T-cell (primary cell): Measurements from ENCODE around the gene MFSD8. TPM values are rescaled to one million over a fixed set of nuclear protein-coding genes. Genes with fewer than 3 reads are reported as not detected.
"Not testable (repeated sequence)": the region's sequence is repeated elsewhere in the genome, so short reads cannot be mapped to it uniquely, and the experiment has no call there.

ENCODE experiments used
- ATAC-seq, 4 experiments: fragments of 200-7000 bp in 3 of 4; fragments of 150-1000 bp in 1 of 4; cut with Tn5 transposase; replicated peaks in 1 of 4; 1 replicate in 3 of 4; 2 replicates in 1 of 4; pipeline ENCODE4 v1.10.0; 2021; ENCODE audit warnings: moderate library complexity in 3 of 4, mild to moderate bottlenecking in 2 of 4, moderate number of reproducible peaks in 1 of 4
- CTCF ChIA-PET, 2 donors: fragments of 300-600 bp; sonication (Branson Sonifier 250); formaldehyde crosslinking; loops; one replicate each; lab custom pipeline; 2022; ENCODE audit warnings: antibody characterized with exemption in 2 of 2; lab: Charles Lee
- POLR2A ChIA-PET, 2 donors: fragments of 300-600 bp; sonication (Branson Sonifier 250); formaldehyde crosslinking; loops; one replicate each; lab custom pipeline; 2022; ENCODE audit warnings: antibody characterized with exemption in 2 of 2; lab: Charles Lee
- DNase-seq, 35 experiments: peaks; one replicate each; pipeline versions ENCODE4 v3.0.0 to v3.0.0-alpha.2; 2013 to 2023
- H3K27ac ChIP-seq: one replicate; pipeline ENCODE4 v1.5.1; 2013; ENCODE audit warnings: low read length
- H3K27me3 ChIP-seq, 2 experiments: replicated peaks in 1 of 2; 1 replicate in 1 of 2; 2 replicates in 1 of 2; pipeline versions ENCODE4 v1.6.1 to v1.7.0; 2013; ENCODE audit warnings: low read length in 1 of 2, mixed read lengths in 1 of 2; ENCODE audit not compliant: control insufficient read depth in 2 of 2, insufficient read depth in 2 of 2; ENCODE audit errors: extremely low read depth in 1 of 2
- H3K36me3 ChIP-seq, 2 donors: 1 replicate in 1 of 2; 2 replicates in 1 of 2; pipeline versions ENCODE4 v1.6.1 to v1.7.0; 2013; ENCODE audit warnings: low read length in 1 of 2; ENCODE audit not compliant: control insufficient read depth in 2 of 2, insufficient read depth in 1 of 2; ENCODE audit errors: extremely low read depth in 1 of 2
- H3K4me1 ChIP-seq, 2 experiments: 1 replicate in 1 of 2; 2 replicates in 1 of 2; pipeline versions ENCODE4 v1.6.1 to v1.7.0; 2013; ENCODE audit warnings: low read length in 2 of 2, mixed read lengths in 1 of 2; ENCODE audit not compliant: insufficient read depth in 2 of 2, control insufficient read depth in 1 of 2; ENCODE audit errors: extremely low read depth in 1 of 2
- H3K4me3 ChIP-seq, 2 donors: 1 replicate in 1 of 2; 2 replicates in 1 of 2; pipeline versions ENCODE4 v1.5.1 to v1.7.0; 2013; ENCODE audit warnings: mild to moderate bottlenecking in 2 of 2, low read length in 1 of 2, moderate library complexity in 1 of 2; ENCODE audit not compliant: control insufficient read depth in 1 of 2; ENCODE audit errors: extremely low read depth in 1 of 2
- H3K9me3 ChIP-seq: 2 replicates; pipeline ENCODE4 v1.7.0; 2013
- H3K27ac Mint-ChIP-seq, 2 donors: one replicate each; pipeline ENCODE4 v1.8.0; 2020 to 2021; ENCODE audit warnings: mild to moderate bottlenecking in 2 of 2, mixed read lengths in 2 of 2
- H3K27me3 Mint-ChIP-seq, 2 donors: one replicate each; pipeline ENCODE4 v1.8.0; 2021 to 2022; ENCODE audit warnings: mixed read lengths in 2 of 2
- H3K36me3 Mint-ChIP-seq: one replicate; pipeline ENCODE4 v1.8.0; 2021; ENCODE audit warnings: mixed read lengths
- H3K4me1 Mint-ChIP-seq, 3 donors: one replicate each; pipeline ENCODE4 v1.8.0; 2020 to 2022; ENCODE audit warnings: mixed read lengths in 3 of 3, mild to moderate bottlenecking in 1 of 3
- H3K4me3 Mint-ChIP-seq, 3 donors: one replicate each; pipeline ENCODE4 v1.8.0; 2020 to 2022; ENCODE audit warnings: mild to moderate bottlenecking in 3 of 3, mixed read lengths in 3 of 3, moderate library complexity in 3 of 3
- H3K9me3 Mint-ChIP-seq, 3 donors: one replicate each; pipeline ENCODE4 v1.8.0; 2020 to 2022; ENCODE audit warnings: mixed read lengths in 3 of 3
- WGBS: methylation state at CpG from one replicate; pipeline ENCODE4 v1.1.5; 2013; ENCODE audit warnings: missing lambda C conversion rate; ENCODE audit not compliant: insufficient coverage; 5-methylcytosine and 5-hydroxymethylcytosine counted together
- total RNA-seq, 35 experiments: library from RNA in 6 of 35; stranded (reverse) in 6 of 35; fragments of 120-200 nt in 1 of 35; gene quantifications; one replicate each; pipeline versions ENCODE4 v1.2.1 to v1.2.4 and lab custom pipeline; 2013 to 2026

Gene MFSD8
- total RNA-seq, 5 donors from 2014 or later (not counting 1 experiment from before 2014, with no cell fraction given): 27.0 to 39.7 (median 37.1) TPM

DNA sequence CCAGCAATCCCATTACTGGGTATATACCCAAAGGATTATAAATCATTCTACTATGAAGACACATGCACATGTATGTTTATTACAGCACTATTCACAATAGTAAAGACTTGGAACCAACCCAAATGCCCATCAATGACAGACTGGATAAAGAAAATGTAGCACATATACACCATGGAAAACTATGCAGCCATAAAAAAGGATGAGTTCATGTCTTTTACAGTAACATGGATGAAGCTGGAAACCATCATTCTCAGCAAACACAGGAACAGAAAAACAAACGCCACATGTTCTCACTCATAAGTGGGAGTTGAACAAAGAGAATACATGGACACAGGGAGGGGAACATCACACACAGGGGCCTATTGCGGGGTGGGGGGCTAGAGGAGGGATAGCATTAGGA lies 39.3 kb downstream of the MFSD8 start:
- ATAC-seq, H3K4me1 Mint-ChIP-seq, H3K4me1 ChIP-seq, H3K4me3 ChIP-seq, H3K27me3 ChIP-seq, H3K9me3 ChIP-seq, H3K27ac ChIP-seq, H3K27ac Mint-ChIP-seq, POLR2A ChIA-PET, H3K27me3 Mint-ChIP-seq, DNase-seq, CTCF ChIA-PET, H3K4me3 Mint-ChIP-seq, H3K9me3 Mint-ChIP-seq: not testable (repeated sequence)
- WGBS: no CpG with 5 or more reads among the region's 2 CpGs
- peaks cover 0 to 31% of the 10 kb centered on the region in 2 donors for H3K36me3 ChIP-seq
- peaks cover 58% of the 10 kb centered on the region for H3K36me3 Mint-ChIP-seq

DNA sequence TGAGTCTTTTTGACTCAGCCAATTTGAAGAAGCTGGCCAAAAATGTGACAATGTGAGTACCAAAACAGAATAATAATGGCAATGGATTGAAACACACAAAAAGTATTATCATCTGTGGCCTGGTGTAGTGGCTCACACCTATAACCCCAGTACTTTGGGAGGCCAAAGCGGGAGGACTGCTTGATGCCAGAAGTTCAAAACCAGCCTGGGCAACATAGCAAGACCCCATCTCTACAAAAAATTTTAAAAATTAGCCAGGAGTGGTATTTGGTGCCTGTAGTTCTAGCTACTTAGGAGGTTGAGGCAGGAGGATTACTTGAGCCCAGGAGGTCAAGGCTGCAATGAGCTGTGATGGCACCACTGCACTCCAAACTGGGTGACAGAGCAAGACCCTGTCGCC lies 42.7 kb downstream of the MFSD8 start:
- ATAC-seq (no peak), DNase-seq (no peak)
- Histone ChIP-seq H3K27ac (no peak overlapping the region), H3K4me3 (no peak overlapping the region), H3K4me1 (no peaks in the 10 kb centered on the region), H3K36me3 (peaks cover 0 to 38% of the 10 kb centered on the region in 2 donors), H3K27me3 (no peaks in the 10 kb centered on the region), H3K9me3 (no peaks in the 10 kb centered on the region)
- POLR2A ChIA-PET: interaction anchor here in 1 of 2 donors (0.5 kb wide), 1 partner anchor 136 kb away, joined by 3 read pairs; no protein-coding TSS in a partner anchor
- no CpG with 5 or more reads among the region's 2 CpGs for WGBS
- no peak overlapping the region for H3K27ac Mint-ChIP-seq
- H3K27me3 Mint-ChIP-seq: no peaks in the 10 kb centered on the region
- peaks cover 58% of the 10 kb centered on the region for H3K36me3 Mint-ChIP-seq
- H3K4me3 Mint-ChIP-seq: no peak overlapping the region
- CTCF ChIA-PET: no interaction called here
- H3K4me1 Mint-ChIP-seq: peaks cover 0 to 2% (median 0%) of the 10 kb centered on the region in 3 donors
- H3K9me3 Mint-ChIP-seq: peaks cover 0 to 6% (median 3%) of the 10 kb centered on the region in 3 donors

DNA sequence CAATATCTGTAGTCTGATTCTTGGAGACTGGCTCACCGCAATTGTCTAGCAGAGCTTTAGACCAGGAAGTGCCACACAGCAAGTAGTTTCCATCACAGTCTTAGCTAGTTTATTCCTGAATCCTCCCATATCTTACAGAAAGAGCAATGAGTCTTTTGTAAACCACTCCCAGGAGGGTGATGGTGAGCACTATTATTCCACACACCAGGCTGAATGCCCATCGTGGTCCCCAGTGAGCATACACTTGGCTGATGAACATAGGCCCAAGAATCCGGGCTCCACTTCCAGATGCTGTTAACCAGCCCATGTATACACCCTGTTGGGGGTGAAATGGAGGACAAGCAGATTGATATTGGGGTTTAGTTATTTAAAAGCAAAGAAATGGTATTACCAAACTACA lies 44.5 kb downstream of the MFSD8 start:
- POLR2A ChIA-PET: no interaction called here
- Histone ChIP-seq H3K9me3 (no peaks in the 10 kb centered on the region), H3K4me1 (no peaks in the 10 kb centered on the region), H3K4me3 (no peak overlapping the region), H3K27me3 (no peaks in the 10 kb centered on the region), H3K27ac (no peak overlapping the region), H3K36me3 (peaks cover 0 to 35% of the 10 kb centered on the region in 2 donors)
- peaks cover 0 to 2% (median 0%) of the 10 kb centered on the region in 3 donors for H3K9me3 Mint-ChIP-seq
- DNase-seq (no peak), ATAC-seq (no peak)
- no peaks in the 10 kb centered on the region for H3K27me3 Mint-ChIP-seq
- no peak overlapping the region for H3K27ac Mint-ChIP-seq
- H3K4me3 Mint-ChIP-seq: no peak overlapping the region
- peaks cover 53% of the 10 kb centered on the region for H3K36me3 Mint-ChIP-seq
- WGBS: 100% methylated on average over 1 of the region's 3 CpGs
- peaks cover 0 to 2% (median 0%) of the 10 kb centered on the region in 3 donors for H3K4me1 Mint-ChIP-seq
- CTCF ChIA-PET: no interaction called here

DNA sequence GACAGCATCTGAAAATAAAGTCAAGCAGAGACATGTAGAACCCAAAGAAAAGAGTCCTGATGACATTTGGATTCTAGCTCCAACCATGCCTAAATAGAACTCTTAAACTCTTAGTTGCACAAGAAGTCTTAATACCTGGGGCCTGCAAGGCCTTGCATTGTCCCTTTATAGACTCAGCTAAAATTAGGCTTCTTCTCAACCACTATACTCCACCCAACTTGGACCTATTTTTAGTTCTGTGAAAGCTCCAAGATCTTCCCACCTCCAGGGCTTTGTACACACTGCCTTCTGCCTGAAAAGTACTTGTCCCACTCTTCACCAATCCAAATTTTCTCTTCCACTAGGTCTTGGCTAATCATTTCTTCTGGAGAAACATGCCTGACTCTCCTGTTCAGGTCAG lies 47.8 kb downstream of the MFSD8 start:
- Mint-ChIP-seq H3K9me3 (no peaks in the 10 kb centered on the region), H3K36me3 (peaks cover 32% of the 10 kb centered on the region), H3K4me1 (no peaks in the 10 kb centered on the region), H3K27ac (no peak overlapping the region), H3K27me3 (no peaks in the 10 kb centered on the region), H3K4me3 (no peak overlapping the region)
- Histone ChIP-seq H3K9me3 (no peaks in the 10 kb centered on the region), H3K27ac (no peak overlapping the region), H3K27me3 (no peaks in the 10 kb centered on the region), H3K4me1 (no peaks in the 10 kb centered on the region), H3K4me3 (no peak overlapping the region), H3K36me3 (peaks cover 0 to 34% of the 10 kb centered on the region in 2 donors)
- no peak for DNase-seq
- CTCF ChIA-PET: interaction anchor here in 1 of 2 donors (0.6 kb wide), 1 partner anchor 68 kb away, joined by 3 read pairs; no protein-coding TSS in a partner anchor
- ATAC-seq: no peak
- POLR2A ChIA-PET: no interaction called here

DNA sequence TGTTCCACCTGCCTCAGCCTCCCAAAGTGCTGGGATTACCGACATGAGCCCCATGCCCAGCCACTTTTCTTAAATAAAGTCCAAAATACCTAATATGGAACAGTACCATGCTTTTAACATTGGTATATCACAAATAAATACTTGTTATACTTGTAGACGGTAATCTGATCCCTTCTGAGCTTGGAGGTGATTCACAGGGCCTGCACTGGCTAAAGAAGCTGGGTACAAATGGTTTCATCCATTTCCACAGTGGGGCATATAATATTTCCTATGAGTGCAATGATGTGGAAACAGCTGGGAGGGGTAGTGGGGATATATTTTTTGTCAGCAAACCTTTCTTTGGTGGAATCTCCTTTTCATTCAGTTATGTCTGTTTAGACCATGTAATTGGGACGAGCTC lies 48.5 kb downstream of the MFSD8 start:
- H3K36me3 ChIP-seq: peaks cover 0 to 28% of the 10 kb centered on the region in 2 donors
- H3K4me1 ChIP-seq: no peaks in the 10 kb centered on the region
- no peak for DNase-seq

DNA sequence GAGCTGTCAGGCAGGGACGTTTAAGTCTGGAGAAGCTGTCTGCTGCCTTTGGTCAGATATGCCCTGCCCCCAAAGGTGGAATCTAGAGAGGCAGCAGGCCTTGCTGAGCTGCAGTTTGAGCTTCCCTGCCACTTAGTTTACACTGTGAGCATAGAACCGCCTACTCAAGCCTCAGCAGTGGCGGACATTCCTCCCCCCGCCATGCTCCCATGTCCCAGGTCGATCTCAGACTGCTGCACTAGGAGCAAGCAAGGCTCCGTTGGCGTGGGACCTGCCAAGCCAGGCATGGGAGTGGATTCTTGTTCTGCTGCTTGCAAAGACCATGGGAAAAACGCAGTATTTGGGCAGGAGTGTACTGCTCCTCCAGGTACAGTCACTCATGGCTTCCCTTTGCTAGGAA lies 59.9 kb downstream of the MFSD8 start:
- no peak for DNase-seq
- H3K9me3 ChIP-seq: no peaks in the 10 kb centered on the region
- ChIA-PET POLR2A (no interaction called here), CTCF (no interaction called here)
- H3K27ac ChIP-seq: no peak overlapping the region
- no peaks in the 10 kb centered on the region for H3K27me3 ChIP-seq
- Mint-ChIP-seq H3K27me3 (no peaks in the 10 kb centered on the region), H3K27ac (no peak overlapping the region), H3K4me1 (no peaks in the 10 kb centered on the region), H3K4me3 (no peak overlapping the region), H3K36me3 (no peaks in the 10 kb centered on the region), H3K9me3 (no peaks in the 10 kb centered on the region)
- no peak for ATAC-seq
- no peaks in the 10 kb centered on the region for H3K36me3 ChIP-seq
- WGBS: 95% methylated on average over 8 of the region's 8 CpGs
- no peaks in the 10 kb centered on the region for H3K4me1 ChIP-seq
- H3K4me3 ChIP-seq: no peak overlapping the region

More for the DNA sequence above, 48.5 kb downstream of the MFSD8 start:
- Mint-ChIP-seq H3K4me1 (no peaks in the 10 kb centered on the region), H3K4me3 (no peak overlapping the region), H3K36me3 (peaks cover 29% of the 10 kb centered on the region), H3K27ac (no peak overlapping the region), H3K9me3 (no peaks in the 10 kb centered on the region), H3K27me3 (no peaks in the 10 kb centered on the region)
- POLR2A ChIA-PET: no interaction called here
- H3K4me3 ChIP-seq: no peak overlapping the region
- H3K9me3 ChIP-seq: no peaks in the 10 kb centered on the region
- no CpG with 5 or more reads among the region's 3 CpGs for WGBS
- no peaks in the 10 kb centered on the region for H3K27me3 ChIP-seq
- H3K27ac ChIP-seq: no peak overlapping the region
- CTCF ChIA-PET: no interaction called here
- no peak for ATAC-seq

DNA sequence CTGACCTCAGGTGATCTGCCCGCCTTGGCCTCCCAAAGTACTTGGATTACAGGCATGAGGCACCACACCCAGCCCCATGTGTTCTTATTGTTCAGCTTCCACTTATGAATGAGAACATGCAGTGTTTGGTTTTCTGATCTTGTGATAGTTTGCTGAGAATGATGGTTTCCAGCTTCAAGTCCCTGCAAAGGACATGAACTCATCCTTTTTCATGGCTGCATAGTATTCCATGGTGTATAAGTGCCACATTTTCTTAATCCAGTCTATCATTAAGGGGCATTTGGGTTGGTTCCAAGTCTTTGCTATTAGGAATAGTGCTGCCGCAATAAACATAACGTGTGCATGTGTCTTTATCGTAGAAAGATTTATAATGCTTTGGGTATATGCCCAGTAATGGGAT lies 65.3 kb downstream of the MFSD8 start:
- DNase-seq, H3K36me3 ChIP-seq, H3K4me3 ChIP-seq, H3K4me1 Mint-ChIP-seq, H3K4me3 Mint-ChIP-seq, H3K9me3 ChIP-seq, H3K9me3 Mint-ChIP-seq, H3K27me3 ChIP-seq, H3K27me3 Mint-ChIP-seq, ATAC-seq, CTCF ChIA-PET, H3K4me1 ChIP-seq, H3K27ac Mint-ChIP-seq, H3K36me3 Mint-ChIP-seq, H3K27ac ChIP-seq: not testable (repeated sequence)
- POLR2A ChIA-PET: interaction anchor here in 1 of 2 donors (0.7 kb wide), 1 partner anchor 10 kb away, joined by 3 read pairs; no protein-coding TSS in a partner anchor
- WGBS: no CpG with 5 or more reads among the region's 4 CpGs
